Effector CD4-positive, alpha-beta T cell (primary cell): ENCODE results near the gene CPNE4.

ENCODE experiments used
- DNase-seq: peaks from one replicate; pipeline ENCODE4 v3.0.0-alpha.2; 2020

Gene CPNE4

GRCh38 chr3:131856171-131856570 lies 178.6 kb downstream of the CPNE4 start:
- no peak for DNase-seq

GRCh38 chr3:131850223-131850622 lies 184.6 kb downstream of the CPNE4 start:
- DNase-seq = no peak

- no peak for DNase-seq
Observed at GRCh38 chr3:131849616-131850015, 185.2 kb downstream of the CPNE4 start.

GRCh38 chr3:131847966-131848510 lies 186.8 kb downstream of the CPNE4 start:
- DNase-seq = no peak

GRCh38 chr3:131846296-131846924 lies 188.4 kb downstream of the CPNE4 start:
- DNase-seq = no peak

- no peak for DNase-seq
Observed at GRCh38 chr3:131843174-131843573, 191.6 kb downstream of the CPNE4 start.

- DNase-seq = no peak
Observed at GRCh38 chr3:131840156-131840797, 194.5 kb downstream of the CPNE4 start.

GRCh38 chr3:131835906-131836305 lies 198.9 kb downstream of the CPNE4 start:
- DNase-seq = no peak

- DNase-seq = no peak
Observed at GRCh38 chr3:131831608-131832007, 203.2 kb downstream of the CPNE4 start.

GRCh38 chr3:131821191-131821762 lies 213.5 kb downstream of the CPNE4 start:
- DNase-seq = no peak

GRCh38 chr3:131819381-131820055 lies 215.3 kb downstream of the CPNE4 start:
- no peak for DNase-seq

- DNase-seq = no peak
Observed at GRCh38 chr3:131812433-131812832, 222.4 kb downstream of the CPNE4 start.

- no peak for DNase-seq
Observed at GRCh38 chr3:131811481-131811880, 223.3 kb downstream of the CPNE4 start.

GRCh38 chr3:131807822-131808221 lies 227.0 kb downstream of the CPNE4 start:
- no peak for DNase-seq

- no peak for DNase-seq
Observed at GRCh38 chr3:131806736-131807135, 228.1 kb downstream of the CPNE4 start.

- DNase-seq = no peak
Observed at GRCh38 chr3:131804565-131805133, 230.2 kb downstream of the CPNE4 start.

GRCh38 chr3:131803113-131803512 lies 231.7 kb downstream of the CPNE4 start:
- DNase-seq = no peak

GRCh38 chr3:131802029-131802428 lies 232.8 kb downstream of the CPNE4 start:
- DNase-seq = no peak

GRCh38 chr3:131801566-131801965 lies 233.2 kb downstream of the CPNE4 start:
- no peak for DNase-seq

GRCh38 chr3:131797776-131798175 lies 237.0 kb downstream of the CPNE4 start:
- DNase-seq = no peak

- no peak for DNase-seq
Observed at GRCh38 chr3:131796558-131797198, 238.1 kb downstream of the CPNE4 start.

GRCh38 chr3:131796111-131796510 lies 238.7 kb downstream of the CPNE4 start:
- no peak for DNase-seq
